ENCODE measurements around the gene CBX4.
"Not testable (repeated sequence)": the region's sequence is repeated elsewhere in the genome, so short reads cannot be mapped to it uniquely, and the experiment has no call there.

Gene CBX4

DNA sequence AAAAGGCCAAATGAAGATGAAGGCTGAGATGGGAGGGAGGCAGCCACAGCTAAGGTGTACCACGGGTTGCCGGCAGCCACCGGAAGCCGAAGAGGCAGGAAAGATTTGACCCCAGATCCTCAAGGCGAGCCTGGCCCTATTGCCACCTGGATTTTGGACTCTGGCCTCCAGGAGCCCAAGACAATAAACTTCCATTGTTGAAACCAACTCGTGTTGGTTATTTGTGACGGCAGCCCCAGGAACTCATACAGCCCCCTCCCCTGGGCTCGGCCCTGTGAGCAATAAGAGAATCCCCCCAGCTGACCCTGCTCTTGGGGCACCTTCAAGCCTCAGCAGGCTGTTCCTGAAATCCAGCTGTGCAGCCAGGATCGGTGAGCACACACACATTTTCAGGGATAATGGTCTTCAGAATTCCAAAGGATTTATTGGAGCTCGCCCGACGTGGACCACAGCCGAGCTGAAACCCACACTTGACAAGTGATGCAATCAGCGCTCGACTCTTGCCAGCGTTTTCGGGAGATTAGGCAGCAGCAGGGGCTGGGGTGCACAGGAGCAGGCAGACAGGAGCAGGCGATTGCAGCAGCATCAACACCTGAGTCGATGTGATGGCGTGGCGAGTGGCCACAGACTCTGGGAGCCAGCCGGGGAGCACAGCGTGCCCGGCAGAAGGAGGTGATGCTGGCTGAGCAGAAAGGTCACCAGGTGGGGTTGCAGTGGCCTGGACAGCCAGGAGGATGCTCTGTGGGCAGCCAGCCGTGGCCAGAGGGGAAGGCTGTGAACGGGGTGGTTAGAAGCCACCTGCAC, 22.4 kb upstream of the CBX4 start:
- H3K36me3 ChIP-seq (ENCODE audit: control insufficient read depth in 1 of 2, insufficient read depth in 2 of 2, low read length in 2 of 2) = no peaks in the 10 kb centered on the region
- no peak overlapping the region for H3K27ac ChIP-seq (ENCODE audit: low read depth, low read length)
- H3K9ac ChIP-seq (ENCODE audit: low read depth in 1 of 2, low read length in 2 of 2) = no peak overlapping the region
- peaks cover 5 to 7% of the 10 kb centered on the region in 2 donors for H3K4me1 ChIP-seq (ENCODE audit: control insufficient read depth in 1 of 2, insufficient read depth in 2 of 2, low read length in 2 of 2)
- no peaks in the 10 kb centered on the region for H3K9me3 ChIP-seq (ENCODE audit: control insufficient read depth in 1 of 2, low read length in 2 of 2)
- peaks cover 7 to 14% of the 10 kb centered on the region in 2 donors for H3K27me3 ChIP-seq (ENCODE audit: control insufficient read depth in 1 of 2, insufficient read depth in 2 of 2, low read length in 2 of 2)
- H3K4me3 ChIP-seq (ENCODE audit: low read depth in 1 of 2, low read length in 2 of 2) = peak overlapping the region in 1 of 2 donors; percentile 15

DNA sequence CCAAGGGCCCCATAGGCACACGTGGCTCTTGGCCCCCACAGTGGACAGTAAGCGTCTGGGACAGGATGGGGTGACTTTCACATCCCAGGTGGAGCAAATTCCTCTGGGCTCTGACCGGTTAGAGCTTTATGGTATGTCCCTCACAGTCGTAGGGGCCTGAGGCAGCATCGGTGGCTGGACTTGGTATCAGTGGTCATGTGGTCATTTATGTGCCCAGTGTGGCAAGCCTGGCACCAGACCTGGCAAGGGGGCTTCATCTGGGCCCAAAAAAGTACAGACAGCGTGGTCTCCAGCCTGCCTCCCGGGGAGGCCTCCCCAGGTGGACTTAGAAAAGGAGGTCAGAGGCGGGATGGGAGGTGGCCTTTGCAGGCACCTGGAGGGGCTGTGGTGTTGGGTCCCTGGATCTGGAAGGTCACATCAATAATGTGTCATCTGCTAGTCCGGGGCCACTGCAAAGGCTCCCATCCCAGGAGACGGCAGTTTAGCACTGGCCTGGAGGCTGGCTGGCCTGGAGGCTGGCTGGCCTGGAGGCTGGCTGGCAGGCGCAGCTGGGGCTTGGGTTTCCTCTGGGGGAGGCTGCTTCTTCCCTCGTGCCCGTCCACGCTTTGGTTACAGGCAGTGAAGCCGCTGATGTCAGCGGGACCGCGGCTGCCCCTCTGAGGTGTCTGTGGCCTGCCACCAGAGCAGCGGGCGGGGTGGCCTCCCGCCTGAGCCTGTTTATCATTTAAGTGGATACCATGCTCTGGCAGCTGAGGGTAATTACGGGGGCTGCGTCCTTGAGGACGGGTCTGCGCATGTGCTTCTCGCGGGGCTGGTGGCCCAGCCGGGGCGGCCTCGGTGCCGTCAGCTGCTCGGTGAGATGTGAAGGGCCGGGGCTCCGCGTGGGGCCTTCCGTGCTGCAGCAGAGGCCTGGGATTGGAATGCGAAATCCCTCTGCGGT, 20.7 kb upstream of the CBX4 start:
- Histone ChIP-seq H3K36me3 (ENCODE audit: control insufficient read depth in 1 of 2, insufficient read depth in 2 of 2, low read length in 2 of 2) (no peaks in the 10 kb centered on the region), H3K9ac (ENCODE audit: low read depth in 1 of 2, low read length in 2 of 2) (no peak overlapping the region), H3K9me3 (ENCODE audit: control insufficient read depth in 1 of 2, low read length in 2 of 2) (no peaks in the 10 kb centered on the region), H3K27ac (ENCODE audit: low read depth, low read length) (no peak overlapping the region), H3K27me3 (ENCODE audit: control insufficient read depth in 1 of 2, insufficient read depth in 2 of 2, low read length in 2 of 2) (peaks cover 0 to 10% of the 10 kb centered on the region in 2 donors), H3K4me3 (ENCODE audit: low read depth in 1 of 2, low read length in 2 of 2) (no peak overlapping the region), H3K4me1 (ENCODE audit: control insufficient read depth in 1 of 2, insufficient read depth in 2 of 2, low read length in 2 of 2) (peaks cover 5 to 7% of the 10 kb centered on the region in 2 donors)

DNA sequence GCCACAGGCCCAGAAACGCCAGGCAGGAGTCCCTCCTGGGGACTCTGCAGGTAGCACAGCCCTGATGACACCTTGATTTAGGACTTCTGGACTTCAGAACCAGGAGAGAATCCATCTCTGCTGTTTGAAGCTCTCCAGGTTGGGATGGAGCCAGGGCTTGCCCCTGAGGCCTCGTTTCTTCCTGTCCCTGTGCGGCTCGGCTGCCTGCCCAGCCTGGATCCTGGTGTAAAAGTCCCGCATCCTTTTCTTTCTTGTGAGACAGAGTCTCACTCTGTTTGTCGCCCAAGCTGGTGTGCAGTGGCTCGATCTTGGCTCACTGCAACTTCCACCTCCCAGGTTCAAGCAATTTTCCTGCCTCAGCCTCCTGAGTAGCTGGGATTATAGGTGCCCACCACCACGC, 17.9 kb upstream of the CBX4 start:
- H3K27ac ChIP-seq (ENCODE audit: low read depth, low read length) = no peak overlapping the region
- peaks cover 7 to 11% of the 10 kb centered on the region in 2 donors for H3K4me1 ChIP-seq (ENCODE audit: control insufficient read depth in 1 of 2, insufficient read depth in 2 of 2, low read length in 2 of 2)
- no peaks in the 10 kb centered on the region for H3K9me3 ChIP-seq (ENCODE audit: control insufficient read depth in 1 of 2, low read length in 2 of 2)
- no peak overlapping the region for H3K4me3 ChIP-seq (ENCODE audit: low read depth in 1 of 2, low read length in 2 of 2)
- peaks cover 0 to 6% of the 10 kb centered on the region in 2 donors for H3K27me3 ChIP-seq (ENCODE audit: control insufficient read depth in 1 of 2, insufficient read depth in 2 of 2, low read length in 2 of 2)
- no peak overlapping the region for H3K9ac ChIP-seq (ENCODE audit: low read depth in 1 of 2, low read length in 2 of 2)
- no peaks in the 10 kb centered on the region for H3K36me3 ChIP-seq (ENCODE audit: control insufficient read depth in 1 of 2, insufficient read depth in 2 of 2, low read length in 2 of 2)

DNA sequence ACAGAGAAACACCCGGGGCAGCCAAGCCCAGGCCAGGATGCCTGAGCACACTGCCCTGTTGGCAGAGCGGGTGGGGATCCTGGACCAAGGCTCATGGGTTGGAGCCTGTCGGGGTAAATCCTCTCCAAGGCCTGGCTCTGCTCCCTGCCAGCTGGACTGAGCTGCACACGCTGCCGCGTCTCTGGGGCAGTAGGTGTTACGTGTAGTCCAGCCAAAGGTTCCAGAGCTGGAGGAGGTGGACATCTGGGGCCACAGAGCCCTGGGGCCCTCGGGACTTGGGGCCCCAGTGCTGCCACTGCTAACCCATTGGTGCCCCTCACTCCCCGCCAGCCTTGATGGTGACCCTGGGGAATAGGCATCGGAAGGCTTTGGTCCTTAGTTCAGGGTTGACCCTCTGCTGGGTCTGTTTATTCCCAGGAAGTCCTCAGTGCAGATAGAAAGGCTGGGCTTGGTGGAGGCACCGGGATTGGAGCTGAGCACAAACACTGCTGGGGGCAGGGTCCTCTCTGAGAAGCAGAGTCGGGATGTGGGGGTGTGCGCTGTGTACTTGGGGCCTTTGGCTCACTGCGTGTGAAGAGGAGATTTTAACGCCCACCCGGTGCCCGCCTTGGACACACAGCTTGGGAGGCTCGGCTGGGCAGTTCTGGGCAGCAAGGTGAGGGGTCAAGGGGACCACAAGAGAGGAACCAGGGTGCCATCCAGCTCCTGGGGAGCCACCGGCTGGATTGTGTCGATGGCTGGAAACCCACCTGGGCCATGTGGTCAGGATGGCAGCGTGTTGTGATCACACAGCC, 16.3 kb upstream of the CBX4 start:
- H3K27ac ChIP-seq (ENCODE audit: low read depth, low read length) = no peak overlapping the region
- H3K27me3 ChIP-seq (ENCODE audit: control insufficient read depth in 1 of 2, insufficient read depth in 2 of 2, low read length in 2 of 2) = no peaks in the 10 kb centered on the region
- no peaks in the 10 kb centered on the region for H3K36me3 ChIP-seq (ENCODE audit: control insufficient read depth in 1 of 2, insufficient read depth in 2 of 2, low read length in 2 of 2)
- peaks cover 0 to 10% of the 10 kb centered on the region in 2 donors for H3K4me1 ChIP-seq (ENCODE audit: control insufficient read depth in 1 of 2, insufficient read depth in 2 of 2, low read length in 2 of 2)
- no peak overlapping the region for H3K9ac ChIP-seq (ENCODE audit: low read depth in 1 of 2, low read length in 2 of 2)
- no peaks in the 10 kb centered on the region for H3K9me3 ChIP-seq (ENCODE audit: control insufficient read depth in 1 of 2, low read length in 2 of 2)
- no peak overlapping the region for H3K4me3 ChIP-seq (ENCODE audit: low read depth in 1 of 2, low read length in 2 of 2)

DNA sequence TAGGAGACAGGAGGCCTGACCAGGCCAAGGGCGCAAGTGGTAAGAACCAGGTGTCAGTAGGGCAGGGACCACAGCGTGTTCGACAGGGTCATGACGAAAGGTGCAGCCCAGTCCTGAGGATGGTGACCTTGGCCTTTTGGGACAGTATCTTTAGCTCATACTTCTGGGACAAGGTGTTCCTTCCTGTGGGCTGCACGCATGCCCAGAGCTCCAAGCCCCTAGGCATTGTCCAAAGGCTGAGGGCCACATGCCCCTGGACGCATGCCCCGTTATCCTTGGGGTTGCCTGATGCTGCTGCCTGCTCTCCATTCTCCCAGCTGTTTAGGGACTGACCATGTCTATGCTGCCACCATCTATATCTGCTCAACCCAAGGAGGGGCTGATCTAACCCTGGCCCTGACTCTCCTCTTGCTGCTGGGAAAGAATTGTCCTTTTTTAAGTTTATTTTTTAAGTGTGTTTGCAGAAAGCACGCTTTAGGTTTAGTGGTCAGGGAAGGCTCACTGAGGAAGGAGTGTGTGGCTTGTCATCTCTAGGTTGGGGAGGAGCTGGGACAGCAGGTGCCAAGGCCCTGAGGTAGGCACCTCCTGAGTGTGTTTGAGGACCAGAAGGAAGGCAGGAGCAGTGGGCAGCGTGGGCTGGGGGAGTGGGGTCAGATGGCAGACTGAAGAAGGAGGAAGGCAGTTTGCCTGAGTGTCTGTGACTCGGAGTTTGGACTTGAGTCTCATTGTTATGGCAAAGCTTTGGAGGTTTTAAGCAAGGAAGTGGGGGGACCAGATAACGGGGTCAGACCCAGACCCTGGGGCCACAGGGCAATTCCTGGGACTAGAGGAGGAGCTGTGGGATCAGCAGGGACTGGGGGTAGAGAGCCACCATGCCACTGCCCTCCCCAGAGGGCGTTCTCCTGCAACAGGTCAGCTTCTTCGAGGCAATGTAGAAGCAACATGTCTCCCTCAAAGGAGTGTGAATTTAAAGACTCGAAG, 15.1 kb upstream of the CBX4 start:
- Histone ChIP-seq H3K9ac (ENCODE audit: low read depth in 1 of 2, low read length in 2 of 2) (no peak overlapping the region), H3K27me3 (ENCODE audit: control insufficient read depth in 1 of 2, insufficient read depth in 2 of 2, low read length in 2 of 2) (no peaks in the 10 kb centered on the region), H3K4me3 (ENCODE audit: low read depth in 1 of 2, low read length in 2 of 2) (no peak overlapping the region), H3K9me3 (ENCODE audit: control insufficient read depth in 1 of 2, low read length in 2 of 2) (no peaks in the 10 kb centered on the region), H3K4me1 (ENCODE audit: control insufficient read depth in 1 of 2, insufficient read depth in 2 of 2, low read length in 2 of 2) (peaks cover 0 to 10% of the 10 kb centered on the region in 2 donors), H3K36me3 (ENCODE audit: control insufficient read depth in 1 of 2, insufficient read depth in 2 of 2, low read length in 2 of 2) (no peaks in the 10 kb centered on the region), H3K27ac (ENCODE audit: low read depth, low read length) (no peak overlapping the region)

DNA sequence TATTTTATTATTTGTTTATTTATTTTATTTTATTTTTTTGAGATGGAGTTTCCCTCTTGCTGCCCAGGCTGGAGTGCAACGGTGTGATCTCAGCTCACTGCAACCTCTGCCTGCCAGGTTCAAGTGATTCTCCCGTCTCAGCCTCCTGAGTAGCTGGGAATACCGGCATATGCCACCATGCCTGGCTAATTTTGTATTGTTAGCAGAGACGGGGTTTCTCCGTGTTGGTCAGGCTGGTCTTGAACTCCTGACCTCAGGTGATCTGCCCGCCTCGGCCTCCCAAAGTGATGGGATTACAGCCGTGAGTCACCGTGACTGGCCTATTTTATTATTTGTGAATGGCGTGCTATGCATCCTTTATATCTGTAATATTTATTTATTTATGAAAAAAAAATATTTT, 13.9 kb upstream of the CBX4 start:
- peak overlapping the region; percentile 34 to 57 for H3K4me3 ChIP-seq (ENCODE audit: low read depth in 1 of 2, low read length in 2 of 2)
- not testable (repeated sequence) for H3K27ac ChIP-seq (ENCODE audit: low read depth, low read length); H3K27me3 ChIP-seq (ENCODE audit: control insufficient read depth in 1 of 2, insufficient read depth in 2 of 2, low read length in 2 of 2); H3K9me3 ChIP-seq (ENCODE audit: control insufficient read depth in 1 of 2, low read length in 2 of 2); H3K4me1 ChIP-seq (ENCODE audit: control insufficient read depth in 1 of 2, insufficient read depth in 2 of 2, low read length in 2 of 2); H3K9ac ChIP-seq (ENCODE audit: low read depth in 1 of 2, low read length in 2 of 2); H3K36me3 ChIP-seq (ENCODE audit: control insufficient read depth in 1 of 2, insufficient read depth in 2 of 2, low read length in 2 of 2)

DNA sequence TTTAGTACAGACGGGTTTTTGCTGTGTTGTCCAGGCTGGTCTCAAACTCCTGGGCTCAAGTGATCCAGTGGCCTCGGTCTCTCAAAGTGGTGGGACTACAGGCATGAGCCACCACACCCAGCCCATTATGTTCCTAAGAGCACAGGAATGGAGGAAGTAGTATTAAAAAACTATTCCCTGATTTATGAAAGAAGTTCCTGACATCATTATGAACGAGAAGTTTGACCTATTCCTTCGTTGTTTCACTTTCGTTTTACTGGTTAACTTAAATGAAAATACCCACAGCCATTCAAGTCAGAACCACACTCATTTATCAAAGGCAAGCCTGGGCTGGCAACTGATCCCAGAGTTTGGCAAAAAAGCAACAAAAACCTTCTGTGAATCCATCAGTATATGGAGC, 13.5 kb upstream of the CBX4 start:
- peaks cover 0 to 7% of the 10 kb centered on the region in 2 donors for H3K27me3 ChIP-seq (ENCODE audit: control insufficient read depth in 1 of 2, insufficient read depth in 2 of 2, low read length in 2 of 2)
- no peak overlapping the region for H3K27ac ChIP-seq (ENCODE audit: low read depth, low read length)
- H3K4me1 ChIP-seq (ENCODE audit: control insufficient read depth in 1 of 2, insufficient read depth in 2 of 2, low read length in 2 of 2) = peaks cover 0 to 10% of the 10 kb centered on the region in 2 donors
- peak overlapping the region; percentile 34 to 57 for H3K4me3 ChIP-seq (ENCODE audit: low read depth in 1 of 2, low read length in 2 of 2)
- no peaks in the 10 kb centered on the region for H3K9me3 ChIP-seq (ENCODE audit: control insufficient read depth in 1 of 2, low read length in 2 of 2)
- H3K9ac ChIP-seq (ENCODE audit: low read depth in 1 of 2, low read length in 2 of 2) = peak overlapping the region in 1 of 2 donors; percentile 32
- no peaks in the 10 kb centered on the region for H3K36me3 ChIP-seq (ENCODE audit: control insufficient read depth in 1 of 2, insufficient read depth in 2 of 2, low read length in 2 of 2)

DNA sequence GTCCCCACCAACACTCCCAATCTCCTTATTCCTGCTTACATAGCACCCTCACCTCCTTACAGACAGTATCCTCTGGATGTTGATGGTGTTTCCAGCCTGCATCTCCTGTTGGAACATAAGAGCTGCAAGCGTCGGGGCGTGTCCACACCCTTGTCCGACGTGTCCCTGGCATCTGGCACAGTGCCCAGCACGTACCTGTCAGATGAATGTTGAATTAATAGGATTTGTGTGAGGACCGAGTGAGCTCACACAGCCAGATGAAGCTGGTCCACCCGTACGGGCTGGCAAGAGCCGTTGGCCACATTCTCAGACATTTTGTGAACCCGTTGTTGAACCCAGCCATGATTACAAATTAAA, 12.2 kb upstream of the CBX4 start:
- Histone ChIP-seq H3K4me3 (ENCODE audit: low read depth in 1 of 2, low read length in 2 of 2) (no peak overlapping the region), H3K27me3 (ENCODE audit: control insufficient read depth in 1 of 2, insufficient read depth in 2 of 2, low read length in 2 of 2) (peaks cover 0 to 7% of the 10 kb centered on the region in 2 donors), H3K9ac (ENCODE audit: low read depth in 1 of 2, low read length in 2 of 2) (no peak overlapping the region), H3K9me3 (ENCODE audit: control insufficient read depth in 1 of 2, low read length in 2 of 2) (no peaks in the 10 kb centered on the region), H3K27ac (ENCODE audit: low read depth, low read length) (no peak overlapping the region), H3K4me1 (ENCODE audit: control insufficient read depth in 1 of 2, insufficient read depth in 2 of 2, low read length in 2 of 2) (peaks cover 0 to 10% of the 10 kb centered on the region in 2 donors), H3K36me3 (ENCODE audit: control insufficient read depth in 1 of 2, insufficient read depth in 2 of 2, low read length in 2 of 2) (no peaks in the 10 kb centered on the region)

Data from duodenal mucosa (tissue), 2 donors.